ENCODE measurements around the gene ARMC12.

Gene ARMC12

DNA sequence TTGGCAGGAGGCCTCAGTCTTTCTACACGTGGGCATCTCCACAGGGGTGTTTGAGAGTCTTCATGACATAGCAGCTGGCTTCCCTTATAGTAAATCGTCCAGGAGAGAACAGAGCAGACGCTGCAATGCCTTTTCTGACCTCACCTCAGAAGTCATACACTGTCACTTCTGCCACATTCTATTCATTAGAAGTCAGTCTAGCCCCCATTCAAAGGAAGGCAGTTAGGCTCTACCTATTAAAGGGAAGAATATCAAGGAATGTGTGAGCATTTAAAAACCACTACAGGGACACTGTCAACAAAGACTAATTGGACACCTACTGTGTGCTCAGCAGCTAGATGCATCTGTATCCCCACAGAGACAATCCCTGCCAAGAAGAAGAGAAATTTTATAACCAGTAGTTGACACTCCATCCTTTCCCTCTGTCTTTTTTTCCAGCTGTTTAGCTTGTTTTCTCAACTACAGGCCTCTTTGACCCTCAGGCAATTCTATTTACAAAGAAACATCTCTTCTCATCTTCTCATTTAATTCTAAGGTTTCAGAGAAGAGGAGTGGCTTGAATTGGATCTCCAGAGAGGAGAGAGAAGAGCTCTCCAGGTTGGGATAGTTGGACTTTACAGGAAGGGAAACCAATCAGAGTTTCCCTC is 18.6 kb downstream of the ARMC12 start:
- H3K36me3 ChIP-seq (ENCODE audit: insufficient read depth, low read length), result no peaks in the 10 kb centered on the region
- no peaks in the 10 kb centered on the region for H3K27me3 ChIP-seq (ENCODE audit: insufficient read depth, low read length)
- no peak overlapping the region for H3K9ac ChIP-seq (ENCODE audit: low read depth, low read length)
- WGBS, result 15% methylated on average over 3 of the region's 3 CpGs
- peaks cover 17% of the 10 kb centered on the region for H3K4me1 ChIP-seq (ENCODE audit: insufficient read depth, low read length)
- H3K9me3 ChIP-seq (ENCODE audit: insufficient read depth, low read depth, low read length), result no peaks in the 10 kb centered on the region
- no peak overlapping the region for H3K4me3 ChIP-seq (ENCODE audit: low read length)
- H3K27ac ChIP-seq (ENCODE audit: low read depth, low read length), result peak overlapping the region; percentile 36; the same call in 1 of the 2 replicates

- Histone ChIP-seq H3K9ac (ENCODE audit: low read depth, low read length) (no peak overlapping the region), H3K9me3 (ENCODE audit: insufficient read depth, low read depth, low read length) (no peaks in the 10 kb centered on the region), H3K4me1 (ENCODE audit: insufficient read depth, low read length) (peaks cover 17% of the 10 kb centered on the region), H3K27ac (ENCODE audit: low read depth, low read length) (peak overlapping the region; percentile 44; the same call in 1 of the 2 replicates), H3K27me3 (ENCODE audit: insufficient read depth, low read length) (no peaks in the 10 kb centered on the region), H3K4me3 (ENCODE audit: low read length) (no peak overlapping the region), H3K36me3 (ENCODE audit: insufficient read depth, low read length) (no peaks in the 10 kb centered on the region)
- WGBS, result 55% methylated on average over 10 of the region's 10 CpGs
Measured at GRCh38 chr6:35757456-35758123, 20.8 kb downstream of the ARMC12 start.

- Histone ChIP-seq H3K9me3 (ENCODE audit: insufficient read depth, low read depth, low read length) (no peaks in the 10 kb centered on the region), H3K27ac (ENCODE audit: low read depth, low read length) (no peak overlapping the region), H3K27me3 (ENCODE audit: insufficient read depth, low read length) (no peaks in the 10 kb centered on the region; the same call in 1 of the 2 replicates), H3K4me3 (ENCODE audit: low read length) (no peak overlapping the region), H3K36me3 (ENCODE audit: insufficient read depth, low read length) (no peaks in the 10 kb centered on the region), H3K4me1 (ENCODE audit: insufficient read depth, low read length) (peaks cover 26% of the 10 kb centered on the region), H3K9ac (ENCODE audit: low read depth, low read length) (no peak overlapping the region)
- 87% methylated on average over 3 of the region's 3 CpGs for WGBS
Measured at GRCh38 chr6:35759426-35759825, 22.6 kb downstream of the ARMC12 start.

GRCh38 chr6:35765739-35766138 is 28.9 kb downstream of the ARMC12 start:
- H3K36me3 ChIP-seq (ENCODE audit: insufficient read depth, low read length), result no peaks in the 10 kb centered on the region
- 89% methylated on average over 23 of the region's 23 CpGs for WGBS
- no peak overlapping the region for H3K4me3 ChIP-seq (ENCODE audit: low read length)
- H3K9ac ChIP-seq (ENCODE audit: low read depth, low read length), result no peak overlapping the region
- no peak overlapping the region for H3K27ac ChIP-seq (ENCODE audit: low read depth, low read length)
- no peaks in the 10 kb centered on the region for H3K9me3 ChIP-seq (ENCODE audit: insufficient read depth, low read depth, low read length)
- H3K27me3 ChIP-seq (ENCODE audit: insufficient read depth, low read length), result no peaks in the 10 kb centered on the region; the same call in 1 of the 2 replicates
- peaks cover 11% of the 10 kb centered on the region; the same call in 1 of the 2 replicates for H3K4me1 ChIP-seq (ENCODE audit: insufficient read depth, low read length)

DNA sequence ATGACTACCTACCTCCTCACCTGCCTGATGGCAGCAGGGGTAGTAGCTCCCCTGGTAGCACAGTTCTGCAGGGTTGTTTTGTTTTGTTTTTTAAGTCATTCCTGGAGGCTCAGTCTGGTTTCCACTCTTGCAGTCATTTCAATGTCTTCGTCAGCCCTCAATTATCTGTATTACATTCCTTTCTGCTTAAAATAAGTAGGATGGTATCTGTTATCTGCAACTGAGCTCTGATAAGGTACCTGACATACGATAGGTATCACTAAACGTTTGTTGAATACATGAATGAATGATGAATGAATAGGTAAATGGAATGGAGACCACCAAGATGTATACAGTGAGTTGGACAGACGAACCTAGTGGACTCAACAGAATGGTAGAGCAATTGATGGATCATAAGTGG is 32.4 kb downstream of the ARMC12 start:
- Histone ChIP-seq H3K27me3 (ENCODE audit: insufficient read depth, low read length) (no peaks in the 10 kb centered on the region), H3K4me3 (ENCODE audit: low read length) (no peak overlapping the region), H3K4me1 (ENCODE audit: insufficient read depth, low read length) (no peaks in the 10 kb centered on the region), H3K36me3 (ENCODE audit: insufficient read depth, low read length) (no peaks in the 10 kb centered on the region), H3K9ac (ENCODE audit: low read depth, low read length) (no peak overlapping the region), H3K9me3 (ENCODE audit: insufficient read depth, low read depth, low read length) (no peaks in the 10 kb centered on the region), H3K27ac (ENCODE audit: low read depth, low read length) (no peak overlapping the region)
- 90% methylated on average over 3 of the region's 4 CpGs for WGBS

GRCh38 chr6:35771343-35771627 is 34.5 kb downstream of the ARMC12 start:
- H3K27ac ChIP-seq (ENCODE audit: low read depth, low read length), result no peak overlapping the region
- H3K9ac ChIP-seq (ENCODE audit: low read depth, low read length), result no peak overlapping the region
- no peaks in the 10 kb centered on the region for H3K36me3 ChIP-seq (ENCODE audit: insufficient read depth, low read length)
- no peak overlapping the region for H3K4me3 ChIP-seq (ENCODE audit: low read length)
- no peaks in the 10 kb centered on the region for H3K4me1 ChIP-seq (ENCODE audit: insufficient read depth, low read length)
- H3K9me3 ChIP-seq (ENCODE audit: insufficient read depth, low read depth, low read length), result no peaks in the 10 kb centered on the region
- peaks cover 10% of the 10 kb centered on the region for H3K27me3 ChIP-seq (ENCODE audit: insufficient read depth, low read length)
- WGBS, result 62% methylated on average over 5 of the region's 5 CpGs

GRCh38 chr6:35774116-35774794 is 37.4 kb downstream of the ARMC12 start:
- H3K36me3 ChIP-seq (ENCODE audit: insufficient read depth, low read length), result no peaks in the 10 kb centered on the region
- H3K9ac ChIP-seq (ENCODE audit: low read depth, low read length), result no peak overlapping the region
- H3K27me3 ChIP-seq (ENCODE audit: insufficient read depth, low read length), result peaks cover 14% of the 10 kb centered on the region
- H3K27ac ChIP-seq (ENCODE audit: low read depth, low read length), result no peak overlapping the region
- H3K9me3 ChIP-seq (ENCODE audit: insufficient read depth, low read depth, low read length), result no peaks in the 10 kb centered on the region
- WGBS, result 69% methylated on average over 11 of the region's 11 CpGs
- no peak overlapping the region for H3K4me3 ChIP-seq (ENCODE audit: low read length)
- H3K4me1 ChIP-seq (ENCODE audit: insufficient read depth, low read length), result no peaks in the 10 kb centered on the region

- Histone ChIP-seq H3K27me3 (ENCODE audit: insufficient read depth, low read length) (peaks cover 14% of the 10 kb centered on the region), H3K9ac (ENCODE audit: low read depth, low read length) (no peak overlapping the region), H3K9me3 (ENCODE audit: insufficient read depth, low read depth, low read length) (no peaks in the 10 kb centered on the region), H3K4me3 (ENCODE audit: low read length) (no peak overlapping the region), H3K36me3 (ENCODE audit: insufficient read depth, low read length) (no peaks in the 10 kb centered on the region), H3K4me1 (ENCODE audit: insufficient read depth, low read length) (no peaks in the 10 kb centered on the region), H3K27ac (ENCODE audit: low read depth, low read length) (no peak overlapping the region)
- 87% methylated on average over 6 of the region's 6 CpGs for WGBS
Measured at GRCh38 chr6:35775031-35775430, 38.2 kb downstream of the ARMC12 start.

- H3K27me3 ChIP-seq (ENCODE audit: insufficient read depth, low read length), result peaks cover 14% of the 10 kb centered on the region
- WGBS, result 1% methylated on average over 55 of the region's 56 CpGs
- H3K36me3 ChIP-seq (ENCODE audit: insufficient read depth, low read length), result no peaks in the 10 kb centered on the region
- H3K27ac ChIP-seq (ENCODE audit: low read depth, low read length), result no peak within 1 kb of the TSS
- no peaks in the 10 kb centered on the region for H3K4me1 ChIP-seq (ENCODE audit: insufficient read depth, low read length)
- peak within 1 kb of the TSS; percentile 52 for H3K4me3 ChIP-seq (ENCODE audit: low read length)
- no peaks in the 10 kb centered on the region for H3K9me3 ChIP-seq (ENCODE audit: insufficient read depth, low read depth, low read length)
- peak within 1 kb of the TSS; percentile 32 for H3K9ac ChIP-seq (ENCODE audit: low read depth, low read length)
Measured at GRCh38 chr6:35776364-35777215, 39.8 kb downstream of the ARMC12 start, which contains the start of gene CLPSL2. CLPSL2 (plus strand) TSS chr6:35776598; CDS start chr6:35776619, 21 bp downstream.

DNA sequence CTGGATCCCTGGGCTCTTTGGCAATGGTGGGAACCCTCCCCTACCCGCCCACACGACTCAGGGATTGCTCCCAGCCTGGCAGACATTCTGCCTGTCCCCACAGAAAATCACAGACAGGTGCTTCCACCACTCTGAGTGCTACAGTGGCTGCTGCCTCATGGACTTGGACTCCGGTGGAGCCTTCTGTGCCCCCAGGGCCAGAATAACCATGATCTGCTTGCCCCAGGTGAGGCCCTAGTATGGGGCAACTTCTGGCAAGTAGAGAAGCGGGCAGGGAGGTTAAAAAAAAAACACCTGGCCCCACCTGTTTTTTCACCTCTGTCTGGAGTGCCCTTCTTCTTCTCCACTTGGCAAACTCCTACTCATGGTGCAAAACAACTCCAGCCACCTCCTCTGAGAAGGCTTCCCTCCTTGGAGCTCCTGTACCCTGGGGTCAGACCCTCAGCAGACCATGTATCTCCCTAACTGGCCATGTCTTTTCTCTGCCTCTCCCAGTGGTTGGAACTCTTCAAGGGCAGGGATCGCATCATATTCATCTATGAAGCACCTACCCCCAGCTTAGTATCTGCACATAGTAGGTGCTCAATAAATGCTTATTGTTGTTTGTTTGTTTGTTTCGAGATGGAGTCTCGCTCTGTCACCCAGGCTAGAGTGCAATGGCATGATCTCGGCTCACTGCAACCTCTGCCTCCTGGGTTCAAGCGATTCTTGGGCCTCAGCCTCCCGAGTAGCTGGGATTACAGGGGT is 40.7 kb downstream of the ARMC12 start:
- Histone ChIP-seq H3K9ac (ENCODE audit: low read depth, low read length) (no peak overlapping the region), H3K4me3 (ENCODE audit: low read length) (no peak overlapping the region)

More for the DNA sequence above, 40.7 kb downstream of the ARMC12 start:
- peaks cover 14% of the 10 kb centered on the region for H3K27me3 ChIP-seq (ENCODE audit: insufficient read depth, low read length)
- 89% methylated on average over 9 of the region's 10 CpGs for WGBS
- H3K4me1 ChIP-seq (ENCODE audit: insufficient read depth, low read length), result no peaks in the 10 kb centered on the region
- H3K27ac ChIP-seq (ENCODE audit: low read depth, low read length), result no peak overlapping the region
- no peaks in the 10 kb centered on the region for H3K36me3 ChIP-seq (ENCODE audit: insufficient read depth, low read length)
- no peaks in the 10 kb centered on the region for H3K9me3 ChIP-seq (ENCODE audit: insufficient read depth, low read depth, low read length)

Data from HUES64 (cell line).